ENCODE measurements around the gene PSTPIP2. TPM values are rescaled to one million over a fixed set of nuclear protein-coding genes. Genes with fewer than 3 reads are reported as not detected.
A peak's percentile ranks its signal among the peaks of the same experiment; 100 is the strongest.

The PSTPIP2 gene
- total and polyA plus RNA-seq, 11 donors = 0.65 to 15.0 (median 2.0) TPM

GRCh38 chr18:46046688-46047087, 25.4 kb downstream of the PSTPIP2 start:
- intact Hi-C loops (cut with DNase I) = no loop called here
- no peak overlapping the region for H3K4me3 ChIP-seq
- WGBS, 4 donors = 96 to 100% (median 98%) methylated on average over 2 of the region's 2 CpGs
- peaks cover 0 to 26% (median 0%) of the 10 kb centered on the region in 12 donors for H3K4me1 ChIP-seq
- no peak for TF ChIP-seq CTCF (IDR thresholded peaks at IDR 0.05)
- TF ChIP-seq POLR2A (IDR thresholded peaks at IDR 0.05) = no peak
- DNase-seq (no peak), ATAC-seq (no peak)
- H3K27ac ChIP-seq = no peak overlapping the region
- peaks cover 0 to 3% (median 0%) of the 10 kb centered on the region in 12 donors for H3K9me3 ChIP-seq
- no peaks in the 10 kb centered on the region for H3K36me3 ChIP-seq
- H3K27me3 ChIP-seq = no peaks in the 10 kb centered on the region

GRCh38 chr18:46046126-46046525, 25.9 kb downstream of the PSTPIP2 start:
- DNase-seq (no peak), ATAC-seq (no peak)
- Histone ChIP-seq H3K4me3 (no peak overlapping the region), H3K27ac (no peak overlapping the region), H3K9me3 (peaks cover 0 to 3% (median 0%) of the 10 kb centered on the region in 12 donors), H3K27me3 (no peaks in the 10 kb centered on the region), H3K36me3 (no peaks in the 10 kb centered on the region), H3K4me1 (peaks cover 0 to 25% (median 0%) of the 10 kb centered on the region in 12 donors)
- intact Hi-C loops (cut with DNase I) = no loop called here
- 88 to 93% (median 91%) methylated on average over 6 of the region's 6 CpGs for WGBS, 4 donors
- no peak for TF ChIP-seq CTCF (IDR thresholded peaks at IDR 0.05)
- no peak for TF ChIP-seq POLR2A (IDR thresholded peaks at IDR 0.05)

GRCh38 chr18:46042571-46043123, 29.4 kb downstream of the PSTPIP2 start:
- H3K4me3 ChIP-seq = no peak overlapping the region
- H3K36me3 ChIP-seq = no peaks in the 10 kb centered on the region
- ATAC-seq (peak in 3 of 4 donors; percentile 31 to 37 (median 36)), DNase-seq (no peak)
- intact Hi-C loops (cut with DNase I) = no loop called here
- H3K9me3 ChIP-seq = peaks cover 0 to 3% (median 0%) of the 10 kb centered on the region in 12 donors
- TF ChIP-seq CTCF (IDR thresholded peaks at IDR 0.05) = no peak
- TF ChIP-seq POLR2A (IDR thresholded peaks at IDR 0.05) = no peak
- no peaks in the 10 kb centered on the region for H3K27me3 ChIP-seq
- 42 to 61% (median 51%) methylated on average over 3 of the region's 3 CpGs for WGBS, 4 donors
- H3K4me1 ChIP-seq = peaks cover 0 to 56% (median 0%) of the 10 kb centered on the region in 12 donors
- H3K27ac ChIP-seq = no peak overlapping the region

- intact Hi-C loops (cut with DNase I) = no loop called here
Observed at GRCh38 chr18:46040747-46041104, 31.3 kb downstream of the PSTPIP2 start.

More at GRCh38 chr18:46040747-46041104, 31.3 kb downstream of the PSTPIP2 start:
- no peak for TF ChIP-seq CTCF (IDR thresholded peaks at IDR 0.05)
- no peak for TF ChIP-seq POLR2A (IDR thresholded peaks at IDR 0.05)
- Histone ChIP-seq H3K36me3 (no peaks in the 10 kb centered on the region), H3K4me3 (no peak overlapping the region), H3K4me1 (peaks cover 0 to 56% (median 0%) of the 10 kb centered on the region in 12 donors), H3K9me3 (peaks cover 0 to 3% (median 0%) of the 10 kb centered on the region in 12 donors), H3K27me3 (no peaks in the 10 kb centered on the region), H3K27ac (no peak overlapping the region)
- DNase-seq (no peak), ATAC-seq (no peak)
- 74 to 85% (median 81%) methylated on average over 5 of the region's 5 CpGs for WGBS, 4 donors

Measured in heart left ventricle (tissue), 16 donors.